IPS-NIHi7 (cell line): Measurements from ENCODE around the gene LRCOL1.

Experiments used
- DNase-seq: peaks from one replicate; pipeline ENCODE4 v3.0.0; 2012; ENCODE audit warnings: mixed read lengths; ENCODE audit errors: extremely low spot score

The LRCOL1 gene

DNA sequence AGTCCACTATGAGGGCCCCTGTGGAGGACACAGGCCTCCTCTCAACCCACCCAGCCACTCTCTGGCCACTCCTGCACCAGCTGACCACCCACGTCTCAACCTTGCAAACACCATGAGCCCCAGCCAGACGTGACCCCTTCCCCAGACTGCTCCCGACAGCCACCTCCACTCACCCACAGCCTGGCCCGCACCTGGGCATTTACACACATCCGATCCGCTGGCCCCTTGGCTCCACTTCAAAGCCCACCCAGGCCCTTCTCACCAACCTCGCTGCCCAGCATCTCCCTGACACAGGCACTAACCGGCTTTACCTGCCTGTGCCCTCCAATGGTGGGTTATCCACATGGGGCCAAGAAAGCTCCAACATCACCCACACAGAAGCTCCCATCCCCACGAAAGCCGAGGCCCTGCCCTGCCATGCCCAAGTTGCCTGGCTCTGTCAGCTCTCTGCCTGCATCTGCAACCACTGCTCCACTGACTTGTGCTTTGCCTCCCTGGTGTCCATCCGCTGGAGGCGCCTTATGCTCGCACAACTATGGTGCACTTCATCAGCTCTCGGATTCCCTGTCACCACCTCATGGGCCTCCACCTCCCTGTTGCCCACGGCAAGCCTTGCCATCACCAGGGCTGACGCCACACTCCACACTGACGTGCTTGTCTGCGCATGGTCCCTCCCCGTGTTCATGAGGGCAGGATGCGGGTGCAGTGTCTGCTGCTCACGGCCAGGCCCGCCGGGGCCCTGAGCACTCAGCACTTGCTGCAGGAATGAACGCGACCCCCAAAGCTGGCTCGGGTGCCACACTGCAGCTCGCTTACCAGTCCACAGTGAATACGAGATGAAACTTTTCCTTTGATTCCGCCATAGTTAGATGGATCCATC is 24.9 kb upstream of the LRCOL1 start:
- DNase-seq: no peak

GRCh38 chr12:132634411-132634990 is 24.1 kb upstream of the LRCOL1 start:
- no peak for DNase-seq

DNA sequence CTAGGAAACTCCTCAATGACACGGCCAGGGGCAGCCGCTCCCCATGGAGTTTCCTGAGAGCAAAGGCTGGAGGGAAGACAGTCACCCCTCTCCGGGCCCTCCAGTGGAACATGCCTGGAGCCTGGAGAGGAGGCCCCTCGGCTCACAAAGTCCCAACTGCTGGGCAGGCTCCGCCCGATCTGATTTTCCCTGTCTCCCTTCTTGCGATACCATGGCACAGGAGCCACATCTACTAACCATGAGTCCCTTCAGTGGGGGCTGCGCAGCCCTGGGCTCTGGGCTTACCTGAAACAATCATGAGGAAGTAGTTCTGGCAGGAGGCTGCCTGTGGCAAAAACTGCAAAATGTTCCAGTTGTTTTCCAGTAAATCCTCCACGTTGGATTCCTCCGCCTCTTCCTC is 23.5 kb upstream of the LRCOL1 start:
- no peak for DNase-seq

DNA sequence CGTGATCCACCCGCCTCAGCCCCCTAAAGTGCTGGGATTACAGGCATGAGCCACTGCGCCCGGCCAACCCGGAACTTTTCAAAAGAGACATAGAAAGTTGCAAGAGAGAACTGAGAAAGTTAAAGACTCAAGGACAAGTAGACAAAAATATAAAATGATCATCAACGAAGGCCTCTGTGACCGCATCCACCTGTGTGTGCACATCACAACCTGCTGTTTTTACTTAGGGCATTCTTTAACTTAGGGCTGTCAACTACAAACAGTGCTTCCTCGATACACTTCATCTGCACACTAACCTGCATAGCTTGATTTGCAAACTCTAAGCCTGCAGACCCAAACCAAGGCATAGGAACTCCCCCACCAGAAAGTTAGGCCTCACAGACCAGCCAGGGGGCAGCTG is 23.0 kb upstream of the LRCOL1 start:
- DNase-seq: no peak

DNA sequence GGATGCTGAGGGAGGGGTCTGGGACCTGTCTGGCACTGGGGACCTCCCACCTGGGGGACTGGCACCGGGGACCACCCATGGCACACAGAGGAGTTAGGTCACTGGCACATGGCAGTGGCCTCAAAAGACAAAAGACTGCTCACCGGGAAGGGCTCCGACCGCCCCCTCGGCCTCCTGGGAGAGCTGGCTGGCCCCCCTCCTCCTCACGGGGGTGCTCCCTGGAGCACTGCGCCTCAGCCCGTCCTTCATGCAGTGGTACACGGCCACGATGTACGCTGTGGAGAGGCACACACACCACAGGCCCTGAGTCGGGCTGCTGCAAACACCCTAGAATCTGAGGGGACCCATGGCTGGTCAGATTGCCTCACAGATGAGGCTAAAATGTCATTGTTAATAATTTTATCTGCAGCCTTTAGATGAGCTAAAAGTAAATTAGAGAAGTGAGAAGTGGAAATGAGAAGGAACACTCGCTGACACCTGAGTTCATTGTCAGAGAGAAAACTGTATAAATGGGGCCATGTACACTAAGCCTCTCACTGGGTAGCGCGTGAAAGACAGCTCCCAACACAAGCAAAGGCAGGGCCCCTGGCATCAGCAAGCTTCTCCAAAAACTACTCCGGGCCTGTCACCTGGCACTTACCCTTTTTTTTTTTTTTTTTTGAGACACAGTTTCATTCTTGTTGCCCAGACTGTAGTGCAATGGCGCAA is 22.3 kb upstream of the LRCOL1 start:
- peak; percentile 6 for DNase-seq

GRCh38 chr12:132631666-132632065 is 21.3 kb upstream of the LRCOL1 start:
- peak; percentile 8 for DNase-seq

DNA sequence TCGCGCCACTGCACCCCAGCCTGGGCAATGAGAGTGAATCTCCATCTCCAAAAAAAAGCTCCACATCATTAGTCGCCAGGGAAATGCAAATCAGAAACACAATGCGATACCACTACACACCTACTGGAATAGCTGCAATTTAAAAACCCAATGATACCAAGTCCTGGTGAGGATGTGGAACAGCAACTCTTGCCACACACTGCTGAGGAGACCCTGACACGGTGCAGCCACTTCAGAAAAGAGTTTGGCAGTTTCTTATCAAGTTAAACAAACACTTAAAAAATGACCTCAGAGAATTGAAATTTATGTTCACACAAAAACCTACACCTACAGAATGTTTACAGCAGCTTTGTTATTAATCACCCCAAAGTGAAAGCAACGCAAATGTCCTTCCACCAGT is 20.3 kb upstream of the LRCOL1 start:
- no peak for DNase-seq

DNA sequence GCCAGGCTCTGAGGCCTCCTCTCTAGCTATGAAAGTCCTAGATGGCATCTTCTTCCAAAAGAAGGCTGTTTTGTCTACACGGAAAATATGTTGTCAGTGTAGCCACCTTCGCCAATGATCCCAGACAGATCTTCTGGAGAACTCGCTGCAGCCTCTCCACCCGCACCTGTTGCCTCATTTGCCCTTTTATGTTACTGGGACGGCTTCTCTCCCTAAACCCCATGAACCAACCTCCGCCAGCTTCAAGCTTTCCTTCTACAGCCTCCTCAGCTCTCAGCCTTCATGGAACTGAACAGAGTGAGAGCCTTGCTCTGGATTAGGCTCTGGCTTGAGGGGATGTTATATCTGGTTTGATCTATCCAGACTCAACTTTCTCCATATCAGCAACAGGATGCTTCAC is 18.9 kb upstream of the LRCOL1 start:
- DNase-seq: no peak

DNA sequence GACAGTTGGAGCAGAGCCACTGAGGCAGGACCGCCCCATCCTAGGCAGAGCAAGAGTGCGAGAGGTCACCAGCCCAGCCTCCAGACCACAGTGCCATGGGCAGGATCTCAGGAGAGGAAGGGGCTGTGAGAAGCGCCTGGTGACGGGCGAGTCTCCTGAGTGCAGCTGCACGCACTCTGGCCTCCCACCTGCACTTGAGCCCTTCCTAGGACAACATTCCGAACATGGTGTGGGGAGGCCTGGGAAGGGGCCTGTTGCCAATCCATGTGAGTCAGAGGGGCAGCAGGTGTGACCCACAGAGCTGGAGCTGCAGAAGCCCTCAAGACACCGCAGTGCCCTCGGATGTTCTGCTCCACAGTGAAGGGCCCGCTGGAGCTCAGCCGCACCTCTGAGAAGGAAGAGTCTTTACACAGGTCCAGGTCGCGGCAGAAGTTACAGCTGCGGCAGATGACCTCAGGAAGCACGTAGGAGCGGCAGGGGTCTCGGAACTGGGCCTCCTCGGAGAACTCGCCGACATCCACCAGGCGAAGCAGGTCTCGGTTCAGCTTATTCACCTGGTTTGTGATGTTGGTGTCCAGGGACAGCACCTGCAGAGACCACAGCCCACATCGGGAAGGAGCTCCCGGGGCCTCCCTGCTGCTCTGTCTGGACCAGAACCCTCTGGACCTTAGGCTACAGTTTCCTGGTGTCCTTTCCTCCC is 15.5 kb upstream of the LRCOL1 start:
- no peak for DNase-seq

DNA sequence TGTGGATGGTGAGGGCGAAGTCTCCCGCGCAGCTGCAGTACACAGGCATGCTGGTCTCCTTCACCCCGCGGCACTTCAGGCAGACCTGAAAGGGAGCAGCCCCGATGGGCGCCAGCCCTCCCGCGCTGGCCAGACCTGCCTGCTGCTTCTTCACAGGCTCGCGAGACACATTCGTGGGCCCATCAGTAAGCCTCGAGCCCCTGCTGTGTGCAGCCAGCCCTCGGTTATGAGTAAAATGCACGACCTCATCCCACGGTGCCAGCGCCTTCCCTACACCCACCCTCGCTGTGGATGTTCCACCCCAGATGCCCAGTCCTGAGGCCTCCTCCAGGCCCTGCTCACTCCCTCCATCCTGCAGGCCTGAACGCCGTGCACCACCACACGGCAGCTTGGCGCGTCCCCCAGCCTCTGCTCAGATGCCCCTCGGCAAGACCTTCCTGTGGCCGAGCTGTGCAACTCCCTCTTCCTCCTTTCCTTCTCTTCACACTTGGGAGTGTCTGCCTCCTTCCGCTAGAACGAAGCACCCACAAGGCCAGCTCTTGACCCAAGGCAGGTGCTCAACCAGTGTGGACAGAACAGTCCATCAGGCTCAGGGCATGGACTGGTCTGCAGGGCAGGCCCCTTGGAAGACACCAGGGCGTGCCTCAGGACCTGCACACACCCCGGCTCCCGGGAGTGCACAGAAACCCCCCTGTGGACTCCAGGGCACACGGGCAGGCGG is 14.7 kb upstream of the LRCOL1 start:
- DNase-seq: no peak

GRCh38 chr12:132624186-132624855 is 13.9 kb upstream of the LRCOL1 start:
- no peak for DNase-seq

- DNase-seq: no peak
Measured at GRCh38 chr12:132623072-132623869, 12.9 kb upstream of the LRCOL1 start.

GRCh38 chr12:132622437-132623071 is 12.2 kb upstream of the LRCOL1 start:
- no peak for DNase-seq

- DNase-seq: no peak
Measured at GRCh38 chr12:132621657-132622435, 11.5 kb upstream of the LRCOL1 start.

GRCh38 chr12:132620899-132621656 is 10.7 kb upstream of the LRCOL1 start:
- no peak for DNase-seq

GRCh38 chr12:132620113-132620898 is 9.9 kb upstream of the LRCOL1 start:
- DNase-seq: no peak

GRCh38 chr12:132619386-132620112 is 9.2 kb upstream of the LRCOL1 start:
- DNase-seq: no peak
